Neuronal stem cell (in vitro differentiated cells): ENCODE data around the gene ASCC3.

Experiments used
- DNase-seq: peaks from one replicate; pipeline ENCODE4 v3.0.0-alpha.2; 2013; ENCODE audit warnings: low spot score
- H2AFZ ChIP-seq: one replicate; pipeline ENCODE4 v1.6.1; 2013; ENCODE audit warnings: mild to moderate bottlenecking, low read length, inconsistent platforms
- H2AK5ac ChIP-seq: 2 replicates; pipeline ENCODE4 v1.6.1; 2013; ENCODE audit warnings: low read depth, mild to moderate bottlenecking, inconsistent platforms, low read length, moderate library complexity, mixed read lengths
- H2BK120ac ChIP-seq: 2 replicates; pipeline ENCODE4 v1.6.1; 2013; ENCODE audit warnings: low read depth, mild to moderate bottlenecking, inconsistent platforms, low read length, moderate library complexity, mixed read lengths
- H2BK12ac ChIP-seq: one replicate; pipeline ENCODE4 v1.6.1; 2013; ENCODE audit warnings: low read length, inconsistent platforms
- H2BK15ac ChIP-seq: 2 replicates; pipeline ENCODE4 v1.6.1; 2013; ENCODE audit warnings: mild to moderate bottlenecking, low read length, inconsistent platforms, mixed read lengths
- H2BK5ac ChIP-seq: one replicate; pipeline ENCODE4 v1.6.1; 2013; ENCODE audit warnings: inconsistent platforms, mild to moderate bottlenecking, low read length, moderate library complexity
- H3K14ac ChIP-seq: one replicate; pipeline ENCODE4 v1.6.1; 2013; ENCODE audit warnings: low read length, inconsistent platforms
- H3K18ac ChIP-seq: 2 replicates; pipeline ENCODE4 v1.6.1; 2013; ENCODE audit warnings: low read length, inconsistent platforms
- H3K23ac ChIP-seq: 2 replicates; pipeline ENCODE4 v1.6.1; 2013; ENCODE audit warnings: low read depth, mild to moderate bottlenecking, mixed read lengths, low read length, inconsistent platforms; ENCODE audit not compliant: poor library complexity
- H3K27ac ChIP-seq: replicated peaks from 3 replicates; pipeline ENCODE4 v1.5.1; 2013; ENCODE audit warnings: low read length, inconsistent platforms
- H3K27me3 ChIP-seq, 3 experiments: 2 replicates each; pipeline ENCODE4 v1.6.1; 2013; ENCODE audit warnings: low read length in 3 of 3, mild to moderate bottlenecking in 2 of 3, inconsistent platforms in 1 of 3, low read depth in 1 of 3, mixed read lengths in 1 of 3, moderate library complexity in 1 of 3; ENCODE audit not compliant: control insufficient read depth in 3 of 3, insufficient read depth in 3 of 3
- H3K36me3 ChIP-seq, 2 donors: replicated peaks in 1 of 2; 2 replicates each; pipeline ENCODE4 v1.6.1; 2013; ENCODE audit warnings: low read length in 2 of 2; ENCODE audit not compliant: control insufficient read depth in 2 of 2, insufficient read depth in 2 of 2
- H3K4ac ChIP-seq: 2 replicates; pipeline ENCODE4 v1.6.1; 2013; ENCODE audit warnings: inconsistent platforms, mild to moderate bottlenecking, low read length, moderate library complexity
- H3K4me1 ChIP-seq, 2 donors: 1 replicate in 1 of 2; 2 replicates in 1 of 2; pipeline ENCODE4 v1.6.1; 2013; ENCODE audit warnings: low read length in 2 of 2, low read depth in 1 of 2; ENCODE audit not compliant: control insufficient read depth in 2 of 2, insufficient read depth in 1 of 2
- H3K4me2 ChIP-seq: one replicate; pipeline ENCODE4 v1.6.1; 2013; ENCODE audit warnings: mild to moderate bottlenecking, low read length, inconsistent platforms; ENCODE audit not compliant: insufficient read depth, poor library complexity, severe bottlenecking
- H3K4me3 ChIP-seq, 2 donors: 2 replicates each; pipeline ENCODE4 v1.5.1; 2013; ENCODE audit warnings: low read length in 2 of 2, mild to moderate bottlenecking in 2 of 2, inconsistent platforms in 1 of 2, moderate library complexity in 1 of 2
- H3K79me1 ChIP-seq: one replicate; pipeline ENCODE4 v1.6.1; 2013; ENCODE audit warnings: low read depth, mild to moderate bottlenecking, inconsistent platforms, low read length, moderate library complexity
- H3K9ac ChIP-seq: one replicate; pipeline ENCODE4 v1.6.1; 2013; ENCODE audit warnings: mild to moderate bottlenecking, low read depth, low read length, inconsistent platforms; ENCODE audit not compliant: poor library complexity
- H3K9me3 ChIP-seq, 2 donors: replicated peaks in 1 of 2; 2 replicates each; pipeline versions ENCODE3 to v1.6.1; 2013; ENCODE audit warnings: low read length in 2 of 2, mild to moderate bottlenecking in 2 of 2, inconsistent platforms in 1 of 2, low read depth in 1 of 2, mixed read lengths in 1 of 2, moderate library complexity in 1 of 2; ENCODE audit not compliant: control insufficient read depth in 2 of 2, insufficient read depth in 1 of 2
- H4K8ac ChIP-seq: one replicate; pipeline ENCODE4 v1.6.1; 2013; ENCODE audit warnings: low read depth, mild to moderate bottlenecking, inconsistent platforms, low read length, moderate library complexity
- H4K91ac ChIP-seq: one replicate; pipeline ENCODE4 v1.6.1; 2013; ENCODE audit warnings: low read length, low read depth, mild to moderate bottlenecking, inconsistent platforms; ENCODE audit not compliant: poor library complexity
- WGBS, 2 donors: extraction: QIAGEN DNeasy Blood & Tissue Kit; methylation state at CpG; one replicate each; pipeline ENCODE4 v1.1.7; 2013; ENCODE audit warnings: missing lambda C conversion rate in 2 of 2, mixed read lengths in 1 of 2; ENCODE audit not compliant: insufficient read length in 2 of 2, insufficient replicate concordance in 1 of 2; ENCODE audit errors: extremely low coverage in 2 of 2; 5-methylcytosine and 5-hydroxymethylcytosine counted together

ASCC3 gene

DNA sequence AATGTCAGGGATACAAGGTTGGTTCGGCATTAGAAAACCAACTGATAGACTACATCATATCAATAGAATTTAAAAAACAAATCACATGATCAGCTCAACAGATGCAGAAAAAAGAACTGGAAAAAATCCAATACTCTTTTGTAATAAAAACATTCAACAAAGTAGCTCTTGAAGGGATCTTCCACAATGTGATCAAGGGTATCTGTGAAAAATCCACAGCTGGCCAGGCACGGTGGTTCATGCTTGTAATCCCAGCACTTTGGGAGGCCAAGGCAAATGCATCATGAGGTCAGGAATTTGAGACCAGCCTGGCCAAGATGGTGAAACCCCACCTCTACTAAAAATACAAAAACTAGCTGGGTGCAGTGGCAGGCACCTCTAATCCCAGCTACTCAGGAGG, 63.1 kb downstream of the ASCC3 start:
- Histone ChIP-seq H3K27me3 (no peaks in the 10 kb centered on the region), H4K8ac (no peak overlapping the region), H3K23ac (no peak overlapping the region), H3K79me1 (no peaks in the 10 kb centered on the region), H2BK5ac (no peak overlapping the region), H3K9ac (no peak overlapping the region), H2AFZ (no peak overlapping the region), H3K27ac (no peak overlapping the region), H2BK15ac (no peak overlapping the region), H3K9me3 (peaks cover 0 to 11% of the 10 kb centered on the region in 2 donors), H3K36me3 (peaks cover 0 to 16% of the 10 kb centered on the region in 2 donors), H2BK120ac (no peak overlapping the region), H4K91ac (no peak overlapping the region), H3K18ac (no peak overlapping the region), H3K4me2 (no peak overlapping the region), H3K4me3 (no peak overlapping the region), H2AK5ac (no peak overlapping the region), H2BK12ac (no peak overlapping the region), H3K4ac (no peak overlapping the region), H3K14ac (no peak overlapping the region), H3K4me1 (no peaks in the 10 kb centered on the region)
- WGBS, 2 donors, result no CpG with 5 or more reads among the region's 2 CpGs
- no peak for DNase-seq

DNA sequence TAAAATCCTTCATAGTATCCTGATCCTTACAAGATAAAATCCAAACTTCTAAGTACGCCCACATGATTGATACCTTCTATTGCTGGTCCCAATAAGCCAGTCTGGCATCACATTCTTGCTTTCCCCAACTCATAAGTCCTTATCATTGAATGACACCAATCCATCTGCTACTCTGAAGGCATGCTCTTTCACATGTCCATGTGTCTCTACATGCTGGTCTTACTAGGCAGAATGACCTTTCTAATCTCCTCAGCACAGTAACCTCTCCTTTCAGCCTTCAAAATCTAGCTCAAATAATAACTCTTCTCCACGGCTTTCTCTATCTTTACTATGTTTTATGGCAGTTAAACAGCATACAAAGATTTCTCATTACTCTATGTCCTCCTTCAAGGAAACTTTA, 71.1 kb downstream of the ASCC3 start:
- Histone ChIP-seq H3K4me1 (no peaks in the 10 kb centered on the region), H2AFZ (no peak overlapping the region), H3K9me3 (no peaks in the 10 kb centered on the region), H3K14ac (no peak overlapping the region), H3K36me3 (peaks cover 2 to 29% of the 10 kb centered on the region in 2 donors), H3K18ac (no peak overlapping the region), H3K4me3 (no peak overlapping the region), H3K23ac (no peak overlapping the region), H2BK120ac (no peak overlapping the region), H3K9ac (no peak overlapping the region), H3K79me1 (no peaks in the 10 kb centered on the region), H2BK5ac (no peak overlapping the region), H3K27me3 (no peaks in the 10 kb centered on the region), H3K4me2 (no peak overlapping the region), H3K27ac (no peak overlapping the region), H2BK15ac (no peak overlapping the region), H4K91ac (no peak overlapping the region), H4K8ac (no peak overlapping the region), H2AK5ac (no peak overlapping the region), H3K4ac (no peak overlapping the region), H2BK12ac (no peak overlapping the region)
- no peak for DNase-seq
- no CpG with 5 or more reads among the region's 2 CpGs for WGBS, 2 donors

DNA sequence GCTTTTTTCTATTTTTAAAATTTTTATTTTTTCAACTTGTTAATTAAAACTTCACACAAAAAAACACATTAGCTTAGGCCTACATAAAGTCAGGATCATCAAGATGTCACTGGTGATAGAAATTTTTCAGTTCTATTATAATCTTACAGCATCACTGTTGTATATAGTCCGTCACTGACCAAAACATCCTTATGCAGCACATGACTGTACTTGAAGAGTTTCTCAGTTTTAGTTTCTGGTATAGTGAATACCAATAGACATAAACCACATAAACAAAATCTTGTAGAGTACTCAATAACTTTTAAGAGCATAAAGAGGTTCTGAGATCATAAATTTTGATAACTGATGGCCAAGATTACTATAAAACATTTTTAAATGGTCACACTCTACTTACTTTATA, 71.8 kb downstream of the ASCC3 start:
- Histone ChIP-seq H2AFZ (no peak overlapping the region), H3K79me1 (no peaks in the 10 kb centered on the region), H3K14ac (no peak overlapping the region), H3K36me3 (peaks cover 2 to 33% of the 10 kb centered on the region in 2 donors), H3K18ac (no peak overlapping the region), H3K27me3 (no peaks in the 10 kb centered on the region), H3K4me1 (no peaks in the 10 kb centered on the region), H3K4me3 (no peak overlapping the region), H3K27ac (no peak overlapping the region), H2BK120ac (no peak overlapping the region), H4K91ac (no peak overlapping the region), H3K9ac (no peak overlapping the region), H4K8ac (no peak overlapping the region), H2BK12ac (no peak overlapping the region), H2BK5ac (no peak overlapping the region), H3K4me2 (no peak overlapping the region), H3K23ac (no peak overlapping the region), H3K9me3 (no peaks in the 10 kb centered on the region), H2AK5ac (no peak overlapping the region), H2BK15ac (no peak overlapping the region), H3K4ac (no peak overlapping the region)
- DNase-seq, result no peak
- no CpG with 5 or more reads among the region's 1 CpG for WGBS, 2 donors

DNA sequence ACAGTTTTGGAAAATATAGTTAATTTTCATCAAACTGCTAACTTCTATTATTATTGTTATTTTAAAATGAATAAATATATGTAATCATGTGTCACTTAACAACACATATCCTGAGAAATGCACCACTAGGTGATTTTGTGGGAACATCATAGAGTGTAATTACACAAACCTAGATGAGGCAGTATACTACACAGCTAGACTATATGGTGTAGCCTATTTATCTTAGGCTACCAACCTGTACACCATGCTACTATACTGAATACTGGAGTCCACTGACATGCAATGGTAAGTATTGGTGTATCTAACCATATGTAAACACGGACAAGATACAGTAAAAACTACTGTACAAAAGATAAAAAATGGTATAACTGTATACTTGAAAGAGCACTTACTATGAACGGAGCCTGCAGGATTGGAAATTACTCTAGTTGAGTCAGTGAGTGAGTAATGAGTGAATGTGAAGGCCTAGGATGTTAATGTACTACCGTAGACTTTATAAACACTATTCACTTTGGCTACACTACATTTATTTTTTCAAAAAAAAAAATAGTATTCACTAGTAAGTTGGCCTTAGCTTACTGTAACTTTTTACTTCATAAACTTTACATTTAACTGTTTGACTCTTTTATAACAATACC, 72.4 kb downstream of the ASCC3 start:
- no peak overlapping the region for H2BK15ac ChIP-seq
- H3K4ac ChIP-seq, result no peak overlapping the region

More for the DNA sequence above, 72.4 kb downstream of the ASCC3 start:
- Histone ChIP-seq H3K27ac (no peak overlapping the region), H3K9me3 (no peaks in the 10 kb centered on the region), H3K79me1 (no peaks in the 10 kb centered on the region), H3K18ac (no peak overlapping the region), H3K4me2 (no peak overlapping the region), H3K4me3 (no peak overlapping the region), H3K14ac (no peak overlapping the region), H4K91ac (no peak overlapping the region), H3K9ac (no peak overlapping the region), H4K8ac (no peak overlapping the region), H3K36me3 (peaks cover 2 to 33% of the 10 kb centered on the region in 2 donors), H2BK120ac (no peak overlapping the region), H3K4me1 (no peaks in the 10 kb centered on the region), H3K27me3 (no peaks in the 10 kb centered on the region), H3K23ac (no peak overlapping the region), H2BK12ac (no peak overlapping the region), H2BK5ac (no peak overlapping the region), H2AK5ac (no peak overlapping the region), H2AFZ (no peak overlapping the region)
- DNase-seq, result no peak
- no CpG with 5 or more reads among the region's 3 CpGs for WGBS, 2 donors
